GM04503 (cell line): ENCODE data around the gene KRIT1.
"Not testable (repeated sequence)": the region's sequence is repeated elsewhere in the genome, so short reads cannot be mapped to it uniquely, and the experiment has no call there.

Source experiments
- DNase-seq: peaks from one replicate; pipeline ENCODE4 v3.0.0-alpha.2; 2012; ENCODE audit warnings: low read depth

The KRIT1 gene

DNA sequence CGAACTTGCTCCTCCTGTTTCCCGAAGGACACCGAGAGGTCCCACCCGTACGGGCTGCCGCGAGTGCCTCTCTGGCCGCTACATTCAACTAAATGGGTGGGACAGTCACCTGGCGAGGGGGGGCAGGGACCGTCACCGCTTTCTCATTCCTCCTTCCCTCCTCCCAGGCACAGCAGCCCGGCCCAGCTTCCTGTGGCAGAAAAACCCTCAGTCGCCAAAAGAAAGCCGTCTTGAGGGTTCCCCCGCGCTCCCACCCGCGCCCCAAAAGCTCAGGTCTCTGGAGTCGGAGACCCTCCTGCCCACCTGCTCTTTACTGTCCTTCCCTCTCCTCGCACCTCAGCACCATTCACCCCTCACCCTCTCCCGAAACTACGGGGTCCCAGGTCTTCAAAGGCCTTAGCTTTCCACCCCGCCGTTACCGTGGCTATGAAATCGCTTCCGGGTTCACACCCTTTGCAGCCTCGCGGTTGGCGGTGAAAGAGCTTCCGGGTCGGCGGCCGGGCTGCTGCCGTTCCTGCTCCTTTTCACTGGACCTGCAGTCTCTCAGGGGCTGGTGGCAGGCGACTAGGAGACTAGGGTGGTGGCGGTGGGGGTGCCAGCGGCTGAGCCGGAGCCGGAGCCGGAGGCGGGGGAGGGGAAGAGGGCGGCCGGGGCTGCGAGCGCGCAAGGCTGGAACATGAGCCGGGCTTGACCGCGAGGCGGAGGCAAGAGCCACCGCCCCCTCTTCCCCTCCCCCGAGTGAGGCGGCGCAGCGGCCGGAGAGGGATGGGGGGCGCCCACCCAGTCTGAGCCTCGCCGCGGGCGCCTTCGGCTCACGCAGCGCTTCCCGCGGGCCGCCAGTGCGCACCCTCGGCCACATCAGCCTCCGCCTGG lies at the start of gene KRIT1, which contains the start of gene ANKIB1:
TSS of gene KRIT1 (minus strand) at position 428 of the 873 bp plus-strand sequence. CDS start 3,779 bp downstream, outside the sequence.
TSS of gene ANKIB1 (plus strand) at position 488 of the 873 bp plus-strand sequence. CDS start 49,005 bp downstream, outside the sequence.
- DNase-seq: peak; percentile 27

DNA sequence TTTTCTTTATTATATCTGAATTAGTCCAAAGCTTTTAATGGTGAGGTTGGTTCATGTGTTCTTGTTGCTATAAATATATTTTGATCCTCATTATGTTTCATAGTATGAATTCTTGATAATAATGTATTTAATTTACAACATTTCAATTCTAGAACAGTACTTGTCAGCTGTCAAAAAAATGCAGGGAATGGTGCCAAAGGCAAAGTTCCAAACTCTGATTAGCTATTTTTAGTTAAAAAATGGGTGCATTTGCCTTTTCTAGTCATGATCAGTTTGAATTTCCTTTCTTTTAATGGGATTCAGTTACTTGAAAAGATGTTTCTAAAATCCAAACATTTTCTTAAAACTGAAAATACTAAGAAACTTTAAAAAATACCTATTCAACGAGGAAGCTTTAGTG lies 49.7 kb upstream of the KRIT1 start:
- no peak for DNase-seq

DNA sequence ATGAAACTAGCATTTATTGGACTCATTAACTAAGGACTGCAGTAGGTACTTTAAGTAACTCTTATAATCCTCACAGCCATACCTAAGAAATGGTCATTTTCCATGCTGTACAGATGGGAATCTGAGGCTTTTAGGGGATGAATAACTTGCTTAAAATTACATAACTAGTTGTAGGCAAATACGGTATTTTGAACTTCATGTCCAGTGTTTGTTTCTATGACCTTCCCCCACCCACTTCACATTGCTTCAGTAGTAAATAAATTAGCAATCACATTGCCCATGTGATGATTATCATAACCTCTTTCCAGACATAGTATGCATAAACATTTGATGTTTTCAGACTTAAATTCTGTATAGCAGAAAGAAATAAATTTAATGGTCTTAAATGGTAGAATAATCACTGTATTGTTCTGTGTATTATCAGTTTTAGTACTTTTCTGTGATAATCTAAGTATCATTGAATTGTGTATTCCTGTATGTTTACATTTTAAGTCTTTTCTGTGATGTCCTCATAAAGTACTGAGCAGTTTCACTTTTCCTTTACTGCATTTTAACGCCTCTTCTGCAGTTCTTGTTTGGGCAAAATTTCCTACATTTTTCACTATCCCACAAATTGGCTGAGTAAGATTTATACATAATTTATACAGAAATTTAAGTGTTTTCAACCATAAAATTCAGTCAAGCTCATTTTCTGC lies 48.3 kb upstream of the KRIT1 start:
- DNase-seq: no peak

DNA sequence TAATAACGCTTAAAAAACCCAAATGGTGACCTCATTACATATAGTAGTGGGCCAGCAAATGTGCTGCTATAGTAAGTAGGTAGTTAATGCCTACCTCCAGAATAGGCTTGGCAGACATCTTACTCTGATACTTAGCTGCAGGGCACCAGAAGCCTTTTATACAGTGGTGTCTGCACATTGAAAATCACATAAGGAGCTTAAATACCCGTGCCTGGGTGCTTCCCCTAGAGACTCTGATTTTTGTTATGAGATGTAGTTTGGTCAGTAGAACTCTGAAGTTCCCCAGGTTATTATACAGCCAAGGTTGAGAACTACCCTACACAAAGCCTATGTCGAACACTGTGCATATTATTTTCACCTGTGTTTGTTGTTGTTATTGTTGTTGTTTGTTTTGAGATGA lies 47.3 kb upstream of the KRIT1 start:
- DNase-seq: no peak

DNA sequence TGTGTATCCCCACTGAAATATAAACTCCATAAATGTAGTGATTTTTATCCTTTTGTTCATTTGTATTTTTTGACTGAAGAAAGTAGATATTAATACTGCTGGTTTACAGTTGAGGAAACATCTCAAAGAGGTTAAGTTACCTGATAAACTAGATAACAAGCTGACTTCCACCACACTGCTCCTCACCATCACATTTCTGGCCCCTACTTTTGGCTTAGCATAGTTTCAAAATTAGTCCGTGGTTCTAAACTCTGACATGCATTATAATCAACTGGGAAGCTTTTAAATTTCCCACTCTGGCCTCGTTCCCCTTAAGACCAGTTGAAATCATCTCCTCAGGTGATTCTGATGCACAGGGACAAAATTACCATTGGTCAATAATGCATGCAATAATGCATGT lies 43.6 kb upstream of the KRIT1 start:
- no peak for DNase-seq

DNA sequence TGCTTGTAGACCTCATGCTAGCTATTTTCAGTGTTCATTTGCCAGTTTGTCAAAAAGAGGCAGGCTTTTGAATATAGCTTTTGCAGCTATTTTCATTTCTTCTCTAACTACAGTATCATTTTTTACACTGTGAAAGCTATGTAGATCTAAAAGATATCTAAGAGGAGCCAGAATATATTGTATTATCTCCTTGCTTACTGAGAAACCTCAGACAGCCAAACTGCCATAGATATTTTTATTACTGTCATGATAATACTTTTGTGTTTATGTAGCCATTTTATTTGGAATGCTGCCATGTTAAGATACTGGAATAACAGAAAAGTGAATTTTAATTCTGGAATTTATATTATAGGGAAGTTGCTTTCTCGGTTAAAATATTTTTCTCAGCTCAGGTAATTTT lies 37.2 kb upstream of the KRIT1 start:
- no peak for DNase-seq

DNA sequence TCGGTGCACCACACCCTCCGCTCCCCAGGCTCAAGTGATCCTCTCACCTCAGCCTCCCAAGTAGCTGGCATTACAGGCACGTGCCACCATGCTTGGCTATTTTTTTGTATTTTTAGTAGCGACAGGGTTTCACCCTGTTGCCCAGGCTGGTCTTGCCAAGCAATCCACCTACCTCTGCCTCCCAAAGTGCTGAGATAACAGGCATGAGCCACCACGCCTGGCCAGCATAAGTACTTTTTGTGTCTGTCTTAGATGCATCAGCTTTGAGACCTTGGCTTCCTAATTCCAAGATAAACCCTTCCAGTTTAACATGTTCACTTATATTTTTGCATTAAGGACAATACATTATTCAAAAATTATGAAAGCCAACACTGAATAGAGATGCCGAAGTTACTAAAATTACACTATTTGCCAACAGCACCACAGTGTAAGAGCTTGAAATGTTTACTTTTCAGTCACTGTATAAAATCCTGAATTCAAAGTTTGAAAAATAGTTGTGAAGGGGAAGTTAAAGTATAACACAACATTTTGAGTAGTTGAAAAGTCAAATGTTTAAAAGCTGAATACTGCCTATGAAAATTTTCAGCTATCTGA lies 36.6 kb upstream of the KRIT1 start:
- DNase-seq: no peak

DNA sequence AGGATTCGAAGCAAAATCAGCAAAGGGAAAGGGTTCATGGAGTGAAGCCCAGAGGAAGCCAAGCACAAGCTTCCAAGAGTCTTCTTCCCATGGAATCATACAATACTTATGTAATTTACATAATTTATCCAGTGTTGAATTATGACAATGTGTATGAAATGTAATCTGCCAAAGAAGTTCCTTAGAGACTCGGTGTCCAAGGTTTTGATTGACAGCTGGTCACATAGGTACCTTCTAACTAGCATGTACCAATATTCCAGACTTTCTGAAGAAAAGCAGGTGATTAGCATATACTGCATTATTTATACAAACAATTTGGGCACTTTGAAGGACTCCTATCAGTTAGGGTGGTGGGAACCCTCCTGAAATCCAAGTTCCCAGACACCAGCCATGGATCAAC lies 35.3 kb upstream of the KRIT1 start:
- no peak for DNase-seq

DNA sequence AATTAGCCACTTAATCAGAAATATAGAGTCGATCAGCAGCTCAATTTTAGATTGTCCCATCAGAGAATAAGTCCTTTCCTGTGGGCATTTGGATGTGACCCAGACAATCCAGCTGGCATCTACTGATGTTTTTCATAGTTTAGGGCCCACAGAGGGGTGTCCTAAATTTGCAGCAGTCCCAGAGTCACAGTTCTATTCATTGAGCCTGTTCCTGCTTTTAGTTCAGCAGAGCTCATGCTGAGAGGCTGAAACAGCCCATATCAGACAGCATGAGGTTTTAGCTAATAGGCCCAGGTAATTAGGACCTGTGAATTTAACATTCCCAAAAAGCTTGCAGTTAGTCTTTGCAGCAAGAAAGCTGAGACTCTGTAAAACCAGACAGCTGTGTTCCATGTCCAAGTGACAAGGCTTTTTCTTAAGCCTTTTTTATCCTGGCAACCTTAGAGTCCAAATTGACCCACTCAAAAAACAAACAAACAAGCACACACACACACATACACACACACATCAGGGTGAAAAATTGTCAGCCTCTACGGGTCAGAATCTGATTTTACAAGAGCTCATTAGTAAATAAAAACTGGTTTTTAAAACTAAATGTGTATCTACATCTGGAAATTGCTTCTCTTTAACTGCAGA lies 33.8 kb upstream of the KRIT1 start:
- no peak for DNase-seq

DNA sequence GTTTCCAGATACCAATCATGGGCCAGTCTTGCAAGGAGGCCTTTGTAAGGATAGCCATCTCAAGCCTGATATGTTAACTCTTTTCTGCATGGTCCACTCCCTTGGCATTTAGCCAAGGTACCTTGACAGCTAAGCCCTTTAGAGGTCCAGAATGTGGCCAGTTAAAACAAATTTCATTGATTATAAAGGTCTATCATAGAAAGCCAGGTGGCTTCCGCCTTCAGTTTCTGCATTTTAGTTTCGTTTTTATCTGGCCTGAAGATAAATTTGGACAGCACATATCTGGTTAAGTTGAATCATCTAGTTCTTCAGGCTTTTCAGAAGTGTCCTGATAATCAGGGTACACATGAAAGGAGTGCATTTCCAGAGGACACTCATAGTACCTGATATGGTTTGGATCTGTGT lies 30.7 kb upstream of the KRIT1 start:
- DNase-seq: no peak

DNA sequence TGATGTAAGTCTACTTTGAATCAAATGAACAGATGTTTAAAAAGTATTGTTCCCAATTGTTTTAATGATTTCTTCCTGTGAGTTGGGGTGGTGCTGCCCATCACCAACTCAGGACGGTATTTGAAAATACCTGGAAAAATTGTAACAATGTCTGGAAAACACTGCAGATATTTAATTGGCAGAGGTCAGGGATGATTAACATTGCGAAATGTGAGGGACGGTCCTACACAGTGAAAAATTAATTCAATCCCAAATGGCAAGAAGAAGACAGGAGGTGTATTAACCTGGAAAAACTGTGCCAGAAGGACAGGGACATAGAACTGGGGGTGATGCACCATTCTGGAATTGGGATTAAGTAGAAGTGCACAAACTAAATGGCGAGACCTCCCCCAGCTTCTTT lies 29.6 kb upstream of the KRIT1 start:
- DNase-seq: no peak

DNA sequence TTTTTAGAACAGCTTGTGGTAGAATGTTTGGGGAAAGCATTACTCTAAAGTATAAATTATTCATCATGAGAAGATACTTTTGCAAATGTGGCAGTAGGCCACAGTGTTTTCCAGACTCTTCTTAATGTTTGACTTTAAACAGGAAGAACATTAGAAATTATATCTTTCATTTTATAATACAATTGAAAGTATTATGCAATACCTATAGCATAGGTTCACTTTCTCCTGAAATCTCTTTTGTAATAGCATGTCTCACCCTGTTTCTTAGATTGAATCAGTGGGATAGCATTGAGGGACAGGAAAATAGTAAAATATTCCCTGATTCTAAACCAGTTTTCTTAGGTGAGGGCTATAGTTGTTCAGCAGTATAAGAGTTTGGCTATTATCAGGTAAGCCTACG lies 23.2 kb upstream of the KRIT1 start:
- DNase-seq: no peak

DNA sequence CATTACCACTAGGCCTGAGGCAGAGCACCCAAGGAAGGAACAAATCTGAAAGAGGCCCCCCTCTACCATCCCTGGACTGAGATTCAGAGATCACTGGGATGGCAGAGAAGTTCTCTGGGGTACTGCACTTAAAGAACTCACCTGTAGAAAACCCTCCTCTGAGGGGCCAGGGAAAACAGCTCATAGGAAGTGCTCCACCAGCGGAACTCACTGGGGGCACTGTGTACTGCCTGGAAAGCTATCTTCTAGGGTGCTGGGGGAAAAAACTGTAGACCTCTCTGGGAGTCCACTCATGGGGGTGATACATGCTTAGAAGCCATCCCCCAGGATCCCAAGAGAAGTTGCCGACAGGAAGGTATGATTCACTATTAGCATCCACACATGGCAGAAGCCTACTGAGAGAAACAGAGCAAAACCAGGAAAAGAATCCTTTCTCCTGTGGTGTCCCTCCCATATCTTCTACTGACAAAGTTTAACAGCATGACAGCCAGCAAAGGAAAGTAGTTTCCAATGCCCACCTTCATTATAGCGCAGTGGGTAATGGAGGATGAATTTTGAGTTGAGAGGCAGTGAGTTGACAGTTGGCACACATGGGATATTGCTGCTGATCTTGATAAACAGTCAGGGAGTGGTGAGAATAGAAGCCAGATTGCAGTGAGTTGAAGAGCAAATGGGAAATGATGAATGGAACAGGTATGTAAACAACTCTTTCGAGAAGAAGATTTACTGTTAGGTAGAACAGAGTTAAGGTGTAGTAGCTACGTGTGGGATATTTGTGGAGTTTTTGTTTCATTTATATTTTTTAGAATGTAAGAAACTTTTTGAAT lies 20.9 kb upstream of the KRIT1 start:
- DNase-seq: no peak

DNA sequence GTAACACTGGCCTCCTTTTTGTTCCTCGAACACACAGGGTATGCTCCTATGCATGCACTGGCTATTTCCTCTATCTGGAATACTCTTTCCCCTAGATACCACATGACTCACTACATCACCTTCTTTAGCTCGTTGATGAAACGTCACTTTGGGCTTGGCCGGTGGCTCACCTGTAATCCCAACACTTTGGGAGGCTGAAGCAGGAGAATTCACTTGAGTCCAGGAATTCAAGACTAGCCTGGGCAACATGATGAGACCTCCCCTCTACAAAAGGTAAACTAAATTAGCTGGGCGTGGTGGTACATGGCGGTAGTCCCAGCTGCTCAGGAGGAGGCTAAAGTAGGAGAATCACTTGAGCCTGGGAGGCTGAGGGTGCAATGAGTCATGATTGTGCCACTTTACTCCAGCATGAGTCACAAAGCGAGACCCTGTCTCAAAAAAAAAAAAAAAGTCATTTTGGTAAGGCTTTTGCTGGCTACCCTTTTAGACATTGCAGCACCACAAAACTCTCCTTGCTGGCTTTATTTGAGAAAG lies 14.6 kb upstream of the KRIT1 start:
- DNase-seq: no peak

DNA sequence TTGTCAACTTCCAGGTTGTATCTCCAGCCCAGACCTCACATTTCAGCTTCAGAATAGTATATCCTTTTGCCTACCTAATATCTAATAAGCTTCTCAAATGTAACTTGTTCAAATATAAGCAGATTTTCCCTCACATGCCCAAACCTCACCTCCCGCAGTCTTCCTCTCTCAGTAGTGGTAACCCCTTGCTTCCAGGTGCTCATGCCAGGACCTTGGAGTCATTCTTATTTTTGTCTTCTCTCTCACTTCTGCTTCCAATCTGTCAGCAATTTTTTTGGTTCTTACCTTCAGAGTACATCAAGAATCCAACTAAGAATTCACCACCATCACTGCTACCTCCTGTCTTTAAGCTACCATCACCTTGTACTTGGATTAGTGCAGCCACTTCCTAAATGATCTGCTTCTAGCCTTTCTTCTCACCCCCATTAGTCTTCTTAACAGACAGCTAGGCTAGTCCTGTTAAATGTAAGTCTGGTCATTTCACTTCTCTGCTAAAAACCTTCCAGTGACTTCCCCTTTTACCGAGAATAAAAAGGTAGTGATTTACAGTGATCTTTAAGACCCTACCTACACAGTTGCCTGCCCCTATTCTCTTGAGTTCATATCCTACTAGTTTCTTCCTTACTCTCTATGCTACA lies 14.0 kb upstream of the KRIT1 start:
- no peak for DNase-seq

DNA sequence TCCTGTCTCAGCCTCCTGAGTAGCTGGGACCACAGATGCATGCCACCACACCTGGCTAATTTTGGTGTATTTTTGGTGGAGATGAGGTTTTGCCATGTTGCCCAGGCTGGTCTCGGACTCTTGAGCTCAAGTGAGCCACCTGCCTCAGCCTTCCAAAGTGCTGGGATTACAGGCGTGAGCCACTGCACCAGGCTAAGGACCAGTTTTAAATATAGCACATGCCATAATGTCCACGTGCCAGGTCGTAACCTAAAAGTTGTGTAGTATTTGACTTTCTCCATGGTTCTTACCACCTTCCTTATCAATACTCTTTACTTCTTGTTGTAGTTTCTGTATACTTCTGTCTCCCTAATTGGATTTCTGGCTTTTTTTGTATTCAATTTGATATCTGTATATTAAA lies 13.3 kb upstream of the KRIT1 start:
- no peak for DNase-seq

DNA sequence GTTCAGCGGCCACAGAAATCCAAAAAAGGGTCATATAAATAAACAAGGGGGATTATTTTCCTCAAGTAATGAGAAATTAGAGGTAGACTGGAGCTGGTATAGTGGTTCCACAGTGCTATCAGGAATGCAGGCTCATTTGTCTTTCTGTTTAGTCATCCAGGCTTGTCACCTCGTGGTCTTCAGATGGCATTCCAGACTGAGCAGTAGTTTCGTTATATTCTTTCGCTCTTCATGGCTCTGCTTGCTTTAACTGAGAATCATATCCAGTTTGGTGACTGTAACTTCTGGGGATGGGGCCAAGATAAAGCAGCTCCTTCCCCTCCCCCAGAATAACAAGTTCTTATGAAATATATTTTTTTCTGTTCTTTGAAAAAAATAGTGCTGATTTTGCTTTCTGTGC lies 9.6 kb upstream of the KRIT1 start:
- peak; percentile 82 for DNase-seq

DNA sequence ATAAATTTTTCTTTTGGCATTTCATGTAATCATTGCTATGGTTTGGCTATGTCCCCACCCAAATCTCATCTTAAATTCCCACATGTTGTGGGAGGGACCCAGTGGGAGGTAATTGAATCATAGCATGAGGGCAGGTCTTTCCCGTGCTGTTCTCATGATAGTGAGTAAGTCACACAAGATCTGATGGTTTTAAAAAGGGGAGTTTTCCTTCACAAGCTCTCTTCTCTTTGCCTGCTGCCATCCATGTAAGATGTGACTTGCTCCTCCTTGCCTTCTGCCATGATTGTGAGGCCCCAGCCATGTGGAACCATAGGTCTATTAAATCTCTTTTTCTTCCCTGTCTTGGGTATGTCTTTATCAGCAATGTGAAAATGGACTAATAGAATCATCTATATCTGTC lies 9.1 kb upstream of the KRIT1 start:
- not testable (repeated sequence) for DNase-seq

DNA sequence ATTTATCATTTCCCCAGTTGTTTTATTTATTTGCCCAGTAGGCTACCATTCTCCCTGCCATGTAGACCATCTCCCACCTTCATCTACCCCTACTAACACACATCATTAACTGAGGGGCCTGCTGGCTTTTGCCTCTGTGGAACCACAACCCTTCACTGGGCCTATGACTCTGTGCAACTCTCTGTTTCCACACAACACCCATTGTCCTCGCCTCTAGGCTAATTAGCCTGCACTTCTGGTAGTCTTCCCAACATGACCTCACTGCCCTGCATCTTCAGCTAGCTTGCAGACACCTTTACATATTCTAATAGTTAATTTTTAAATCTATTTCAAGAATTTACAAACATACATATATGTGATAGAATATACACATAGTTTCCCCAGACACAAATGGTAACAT lies 7.5 kb upstream of the KRIT1 start:
- DNase-seq: no peak

DNA sequence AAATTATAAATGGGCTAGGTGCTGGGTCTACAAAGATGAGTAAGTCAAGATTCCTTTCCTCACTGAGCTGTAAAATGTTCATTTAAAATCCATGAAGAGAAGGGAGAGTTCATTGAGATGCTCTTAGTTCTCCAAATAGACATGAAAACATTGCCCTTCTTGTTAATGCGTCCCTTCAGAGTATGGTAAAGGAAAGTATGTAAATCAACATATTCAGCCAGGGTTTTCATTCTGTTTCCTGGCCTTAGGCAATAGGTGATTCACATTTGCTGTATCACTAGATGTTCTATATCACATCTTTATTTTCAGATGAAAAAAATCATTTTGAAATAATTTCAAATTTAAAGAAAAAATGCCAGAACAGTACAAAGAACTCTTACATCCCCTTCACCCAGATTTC lies 5.5 kb upstream of the KRIT1 start:
- DNase-seq: no peak

DNA sequence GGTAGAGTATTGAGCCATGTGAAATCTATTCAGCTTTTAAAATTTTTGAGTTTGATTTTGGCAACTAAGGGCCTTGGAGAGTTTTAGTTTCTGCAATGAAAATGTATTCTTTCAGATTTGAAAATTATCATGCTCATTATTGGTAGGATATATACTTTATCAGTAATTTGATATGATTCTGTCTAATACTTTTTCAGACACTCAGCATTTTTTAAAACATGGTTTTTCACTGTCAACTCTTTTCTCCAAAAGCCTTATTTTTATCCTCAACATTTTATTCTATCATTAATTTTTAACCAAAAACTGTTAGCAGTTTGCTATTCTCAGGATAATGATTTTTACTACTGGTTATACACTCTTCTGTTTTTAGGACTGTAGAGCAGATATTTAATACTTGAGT lies 4.9 kb upstream of the KRIT1 start:
- DNase-seq: no peak
